GM19468 (cell line): ENCODE measurements around the gene CROT.
A peak's percentile ranks its signal among the peaks of the same experiment; 100 is the strongest.
"Not testable (repeated sequence)": the region's sequence is repeated elsewhere in the genome, so short reads cannot be mapped to it uniquely, and the experiment has no call there.

Experiments
- ATAC-seq: cut with Tn5 transposase; IDR thresholded peaks from one replicate; pipeline ENCODE4 v1.9.1; 2021; ENCODE audit warnings: mild to moderate bottlenecking, moderate library complexity, moderate number of reproducible peaks; ENCODE audit not compliant: unreplicated experiment; ENCODE audit errors: extremely low read depth

Gene CROT

GRCh38 chr7:87345166-87345927 is at the start of gene CROT:
TSS of gene CROT (plus strand) at chr7:87345664. CDS start at chr7:87349069, 3,405 bp downstream.
- peak; percentile 96 for ATAC-seq

- no peak for ATAC-seq
Measured at GRCh38 chr7:87300756-87301155, 44.7 kb upstream of the CROT start.

- no peak for ATAC-seq
Measured at GRCh38 chr7:87310790-87311419, 34.6 kb upstream of the CROT start.

GRCh38 chr7:87312215-87312865 is 33.1 kb upstream of the CROT start:
- ATAC-seq, result peak; percentile 72

GRCh38 chr7:87316097-87316700 is 29.3 kb upstream of the CROT start:
- peak; percentile 30 for ATAC-seq

GRCh38 chr7:87316846-87317552 is 28.5 kb upstream of the CROT start:
- ATAC-seq, result no peak

- ATAC-seq, result no peak
Measured at GRCh38 chr7:87317691-87318245, 27.7 kb upstream of the CROT start.

GRCh38 chr7:87318741-87319140 is 26.7 kb upstream of the CROT start:
- no peak for ATAC-seq

- ATAC-seq, result not testable (repeated sequence)
Measured at GRCh38 chr7:87319154-87319581, 26.3 kb upstream of the CROT start.

GRCh38 chr7:87322912-87323311 is 22.6 kb upstream of the CROT start:
- ATAC-seq, result no peak

GRCh38 chr7:87325576-87326370 is 19.7 kb upstream of the CROT start:
- ATAC-seq, result no peak

GRCh38 chr7:87328281-87328680 is 17.2 kb upstream of the CROT start:
- no peak for ATAC-seq

GRCh38 chr7:87330316-87330715 is 15.1 kb upstream of the CROT start:
- no peak for ATAC-seq

GRCh38 chr7:87330942-87331341 is 14.5 kb upstream of the CROT start:
- no peak for ATAC-seq

- ATAC-seq, result no peak
Measured at GRCh38 chr7:87331687-87332252, 13.7 kb upstream of the CROT start.

GRCh38 chr7:87332321-87332720 is 13.1 kb upstream of the CROT start:
- no peak for ATAC-seq

GRCh38 chr7:87336136-87336535 is 9.3 kb upstream of the CROT start:
- no peak for ATAC-seq

- ATAC-seq, result no peak
Measured at GRCh38 chr7:87337331-87337730, 8.1 kb upstream of the CROT start.

- ATAC-seq, result no peak
Measured at GRCh38 chr7:87339373-87339897, 6.0 kb upstream of the CROT start.
